GM19240 (cell line): Measurements from ENCODE around the gene FAM163B.

ENCODE experiments used
- DNase-seq: peaks from one replicate; pipeline ENCODE4 v3.0.0; 2011; ENCODE audit warnings: low spot score; ENCODE audit not compliant: insufficient read length

FAM163B gene

DNA sequence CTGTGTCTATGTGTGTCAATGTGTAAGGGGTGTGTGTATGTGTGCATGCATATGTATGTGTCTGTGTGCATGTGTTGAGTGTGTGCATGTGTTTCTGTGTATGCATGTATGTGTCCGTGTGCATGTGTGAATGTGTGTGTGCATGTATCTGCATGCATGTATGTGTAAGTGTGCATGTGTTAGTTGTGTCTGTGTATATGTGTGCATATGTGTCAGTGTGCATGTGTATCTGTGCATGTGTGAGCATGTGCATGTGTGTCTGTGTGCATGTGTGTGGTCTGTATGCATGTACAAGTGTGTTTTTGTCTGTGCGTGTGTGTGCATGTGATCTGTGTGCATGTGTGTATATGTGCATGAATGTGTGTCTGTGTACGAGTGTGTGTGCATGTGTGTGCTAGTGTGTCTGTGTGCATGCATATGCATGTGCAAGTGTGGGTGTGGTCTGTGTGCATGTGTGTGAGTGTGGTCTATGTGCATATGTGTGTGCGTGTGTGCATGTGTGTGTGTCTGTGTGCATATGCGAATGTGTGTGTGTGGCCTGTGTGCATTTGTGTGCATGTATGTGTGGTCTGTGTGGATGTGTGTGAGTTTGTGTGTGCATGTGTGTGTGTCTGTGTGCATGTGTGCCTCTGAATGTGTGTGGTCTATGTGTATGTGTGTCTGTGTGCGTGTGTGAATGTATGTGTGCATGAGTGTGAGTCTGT is 9.6 kb downstream of the FAM163B start:
- no peak for DNase-seq

DNA sequence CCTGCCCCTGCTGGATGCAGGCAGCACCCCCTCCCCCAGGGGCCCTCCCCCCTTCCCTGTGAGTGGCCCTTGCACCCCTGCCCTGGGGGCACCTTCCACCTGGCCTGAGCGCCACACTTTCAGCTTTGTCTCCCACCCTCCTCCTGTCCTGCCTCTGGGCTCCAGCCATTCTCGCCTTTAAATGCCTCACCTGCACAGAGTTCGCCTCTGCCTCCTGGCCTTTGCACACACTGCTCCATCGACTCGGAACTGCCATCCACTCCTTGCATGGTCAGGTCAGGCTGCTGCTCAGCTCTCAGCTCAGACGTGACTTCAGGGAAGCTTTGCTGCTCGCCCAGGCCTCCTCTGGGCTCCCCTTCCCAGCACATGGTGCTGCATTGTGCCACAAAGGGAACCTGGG is 10.2 kb downstream of the FAM163B start:
- no peak for DNase-seq

- no peak for DNase-seq
Observed at GRCh38 chr9:133597316-133597957, 11.8 kb downstream of the FAM163B start.

GRCh38 chr9:133595910-133596309 is 13.3 kb downstream of the FAM163B start:
- DNase-seq: no peak

- DNase-seq: no peak
Observed at GRCh38 chr9:133594310-133594709, 14.9 kb downstream of the FAM163B start.

GRCh38 chr9:133593587-133594253 is 15.5 kb downstream of the FAM163B start:
- no peak for DNase-seq

- DNase-seq: no peak
Observed at GRCh38 chr9:133592731-133593409, 16.3 kb downstream of the FAM163B start.

- no peak for DNase-seq
Observed at GRCh38 chr9:133591985-133592384, 17.2 kb downstream of the FAM163B start.

- no peak for DNase-seq
Observed at GRCh38 chr9:133591116-133591910, 17.9 kb downstream of the FAM163B start.

- no peak for DNase-seq
Observed at GRCh38 chr9:133590231-133590855, 18.8 kb downstream of the FAM163B start.

GRCh38 chr9:133589454-133590227 is 19.5 kb downstream of the FAM163B start:
- DNase-seq: no peak

DNA sequence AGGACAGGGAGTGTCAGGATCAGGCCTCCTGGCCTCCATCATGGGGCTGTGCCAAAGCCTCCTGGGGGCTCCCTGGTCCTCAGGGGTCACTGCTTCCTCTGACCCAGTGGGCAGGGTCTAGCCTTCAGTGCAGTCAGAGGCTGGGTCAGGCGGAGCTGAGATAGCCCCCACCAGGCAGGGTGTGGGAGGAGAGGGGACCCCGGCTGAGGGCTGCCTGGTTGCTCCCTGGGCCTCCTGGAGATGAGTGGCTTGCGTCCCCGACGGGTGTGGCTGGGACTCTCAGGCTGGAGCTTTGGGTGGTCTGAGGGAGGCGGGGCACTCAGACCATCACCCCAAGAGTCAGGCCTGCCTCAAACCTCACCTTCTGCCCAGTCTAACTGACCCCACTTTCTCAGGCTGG is 21.7 kb downstream of the FAM163B start:
- DNase-seq: no peak

- no peak for DNase-seq
Observed at GRCh38 chr9:133587051-133587450, 22.1 kb downstream of the FAM163B start.

- DNase-seq: no peak
Observed at GRCh38 chr9:133585481-133586351, 23.5 kb downstream of the FAM163B start.

DNA sequence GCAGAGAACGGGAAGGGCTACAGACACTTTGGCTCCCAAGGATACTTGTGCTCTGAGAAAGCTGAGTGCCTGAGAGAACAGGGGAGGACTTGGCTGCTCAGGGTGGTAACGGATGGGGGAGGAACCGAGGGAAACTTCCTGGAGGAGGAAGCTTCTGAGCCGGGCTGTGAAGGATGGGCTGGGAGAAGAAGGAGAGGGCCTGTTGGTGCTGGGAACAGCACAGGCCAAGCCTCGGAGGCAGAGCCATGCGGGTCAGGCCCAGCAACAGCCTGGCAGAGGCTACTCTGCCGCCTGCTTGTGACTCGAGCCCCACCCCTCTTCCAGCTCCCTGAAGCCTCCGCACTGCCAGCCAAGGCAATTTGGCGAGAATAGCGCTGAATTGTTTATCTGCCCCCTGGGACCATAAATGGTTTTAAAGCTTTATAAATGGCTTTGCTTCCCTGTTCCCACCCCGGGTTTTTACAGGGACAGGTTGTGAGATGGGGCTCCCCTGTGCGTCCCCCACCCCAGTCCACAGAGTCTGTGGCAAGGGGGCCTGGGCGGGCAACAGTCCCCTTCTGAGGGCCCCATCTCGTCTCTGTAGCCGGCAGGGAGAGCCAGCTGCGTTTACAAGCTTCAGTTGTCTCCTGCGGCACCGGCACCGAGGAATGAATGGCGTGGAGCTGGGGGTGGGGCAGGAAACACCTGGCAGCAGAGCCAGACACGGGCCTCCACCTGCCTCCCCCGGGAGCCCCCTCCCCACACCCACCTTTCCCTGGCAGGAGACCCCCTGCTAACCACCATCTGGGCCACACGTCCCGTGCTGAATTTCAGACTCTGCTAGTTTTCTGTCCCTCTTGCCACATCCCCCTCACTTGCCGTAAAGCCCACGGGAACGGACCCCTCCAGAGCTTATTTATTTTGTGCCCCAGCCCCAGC is 24.4 kb downstream of the FAM163B start:
- no peak for DNase-seq

- no peak for DNase-seq
Observed at GRCh38 chr9:133584167-133584558, 25.0 kb downstream of the FAM163B start.

GRCh38 chr9:133583586-133583985 is 25.6 kb downstream of the FAM163B start:
- no peak for DNase-seq

- no peak for DNase-seq
Observed at GRCh38 chr9:133583111-133583510, 26.1 kb downstream of the FAM163B start.
